ENCODE results near the gene MRPS9. TPM values are rescaled to one million over a fixed set of nuclear protein-coding genes. Genes with fewer than 3 reads are reported as not detected.

MRPS9 gene
- total and polyA plus RNA-seq, 9 of the 15 experiments (the other 6 are each of a cell fraction or from before 2014, with no cell fraction given), result 46.2 to 143 (median 65.6) TPM

GRCh38 chr2:105092797-105093196, 54.9 kb downstream of the MRPS9 start (continued):
- no peak for TF ChIP-seq CEBPZ (IDR thresholded peaks at IDR 0.05; ENCODE audit: borderline replicate concordance, low read depth, low read length)
- TF ChIP-seq, protein P1, sequence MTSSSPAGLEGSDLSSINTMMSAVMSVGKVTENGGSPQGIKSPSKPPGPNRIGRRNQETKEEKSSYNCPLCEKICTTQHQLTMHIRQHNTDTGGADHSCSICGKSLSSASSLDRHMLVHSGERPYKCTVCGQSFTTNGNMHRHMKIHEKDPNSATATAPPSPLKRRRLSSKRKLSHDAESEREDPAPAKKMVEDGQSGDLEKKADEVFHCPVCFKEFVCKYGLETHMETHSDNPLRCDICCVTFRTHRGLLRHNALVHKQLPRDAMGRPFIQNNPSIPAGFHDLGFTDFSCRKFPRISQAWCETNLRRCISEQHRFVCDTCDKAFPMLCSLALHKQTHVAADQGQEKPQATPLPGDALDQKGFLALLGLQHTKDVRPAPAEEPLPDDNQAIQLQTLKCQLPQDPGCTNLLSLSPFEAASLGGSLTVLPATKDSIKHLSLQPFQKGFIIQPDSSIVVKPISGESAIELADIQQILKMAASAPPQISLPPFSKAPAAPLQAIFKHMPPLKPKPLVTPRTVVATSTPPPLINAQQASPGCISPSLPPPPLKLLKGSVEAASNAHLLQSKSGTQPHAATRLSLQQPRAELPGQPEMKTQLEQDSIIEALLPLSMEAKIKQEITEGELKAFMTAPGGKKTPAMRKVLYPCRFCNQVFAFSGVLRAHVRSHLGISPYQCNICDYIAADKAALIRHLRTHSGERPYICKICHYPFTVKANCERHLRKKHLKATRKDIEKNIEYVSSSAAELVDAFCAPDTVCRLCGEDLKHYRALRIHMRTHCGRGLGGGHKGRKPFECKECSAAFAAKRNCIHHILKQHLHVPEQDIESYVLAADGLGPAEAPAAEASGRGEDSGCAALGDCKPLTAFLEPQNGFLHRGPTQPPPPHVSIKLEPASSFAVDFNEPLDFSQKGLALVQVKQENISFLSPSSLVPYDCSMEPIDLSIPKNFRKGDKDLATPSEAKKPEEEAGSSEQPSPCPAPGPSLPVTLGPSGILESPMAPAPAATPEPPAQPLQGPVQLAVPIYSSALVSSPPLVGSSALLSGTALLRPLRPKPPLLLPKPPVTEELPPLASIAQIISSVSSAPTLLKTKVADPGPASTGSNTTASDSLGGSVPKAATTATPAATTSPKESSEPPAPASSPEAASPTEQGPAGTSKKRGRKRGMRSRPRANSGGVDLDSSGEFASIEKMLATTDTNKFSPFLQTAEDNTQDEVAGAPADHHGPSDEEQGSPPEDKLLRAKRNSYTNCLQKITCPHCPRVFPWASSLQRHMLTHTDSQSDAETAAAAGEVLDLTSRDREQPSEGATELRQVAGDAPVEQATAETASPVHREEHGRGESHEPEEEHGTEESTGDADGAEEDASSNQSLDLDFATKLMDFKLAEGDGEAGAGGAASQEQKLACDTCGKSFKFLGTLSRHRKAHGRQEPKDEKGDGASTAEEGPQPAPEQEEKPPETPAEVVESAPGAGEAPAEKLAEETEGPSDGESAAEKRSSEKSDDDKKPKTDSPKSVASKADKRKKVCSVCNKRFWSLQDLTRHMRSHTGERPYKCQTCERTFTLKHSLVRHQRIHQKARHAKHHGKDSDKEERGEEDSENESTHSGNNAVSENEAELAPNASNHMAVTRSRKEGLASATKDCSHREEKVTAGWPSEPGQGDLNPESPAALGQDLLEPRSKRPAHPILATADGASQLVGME (CRISPR knock-in tag; IDR thresholded peaks at IDR 0.05), result no peak
- no peak for TF ChIP-seq RERE (CRISPR knock-in tag; IDR thresholded peaks at IDR 0.05; ENCODE audit: borderline replicate concordance)
- TF ChIP-seq HDAC3 (IDR thresholded peaks at IDR 0.05; ENCODE audit: borderline replicate concordance, partially characterized antibody), result no peak
- TF ChIP-seq ARID4B (CRISPR knock-in tag; IDR thresholded peaks at IDR 0.05), result no peak

Data from K562 (cell line).